Activated CD8-positive, alpha-beta T cell treated with anti-CD3 and anti-CD28 coated beads, Interleukin-2, amount 10 ng/mL, durations not matched to agents 7 days and 5 days (primary cell): Measurements from ENCODE around the gene HNRNPM. TPM values are rescaled to one million over a fixed set of nuclear protein-coding genes. Genes with fewer than 3 reads are reported as not detected.

Source experiments
- ATAC-seq: fragments of 150-1000 bp; cut with Tn5 transposase; one replicate; pipeline ENCODE4 v1.10.0; 2021; ENCODE audit warnings: moderate library complexity
- CTCF ChIA-PET: fragments of 350-600 bp; sonication (Branson Sonifier 250); formaldehyde crosslinking; loops from one replicate; lab custom pipeline; 2021; ENCODE audit warnings: antibody characterized with exemption; lab: Charles Lee
- POLR2A ChIA-PET: fragments of 350-600 bp; sonication (Branson Sonifier 250); formaldehyde crosslinking; loops from one replicate; lab custom pipeline; 2021; ENCODE audit warnings: antibody characterized with exemption; lab: Charles Lee
- DNase-seq: peaks from one replicate; pipeline ENCODE4 v3.0.0-alpha.2; 2020
- H3K27ac Mint-ChIP-seq: one replicate; pipeline ENCODE4 v1.8.0; 2021; ENCODE audit warnings: mild to moderate bottlenecking, mixed read lengths
- H3K27me3 Mint-ChIP-seq: one replicate; pipeline ENCODE4 v1.8.0; 2021; ENCODE audit warnings: low read depth, mixed read lengths
- H3K36me3 Mint-ChIP-seq: one replicate; pipeline ENCODE4 v1.8.0; 2021; ENCODE audit warnings: low read depth, mixed read lengths
- H3K4me1 Mint-ChIP-seq: one replicate; pipeline ENCODE4 v1.8.0; 2021; ENCODE audit warnings: low read depth, mixed read lengths
- H3K4me3 Mint-ChIP-seq: one replicate; pipeline ENCODE4 v1.8.0; 2021; ENCODE audit warnings: mild to moderate bottlenecking, mixed read lengths
- H3K9me3 Mint-ChIP-seq: one replicate; pipeline ENCODE4 v1.8.0; 2022; ENCODE audit warnings: mixed read lengths; ENCODE audit not compliant: insufficient read depth
- total RNA-seq, 2 experiments: library from RNA; stranded (reverse); gene quantifications; one replicate each; pipeline ENCODE4 v1.2.3, GENCODE V29; 2021

HNRNPM gene
- total RNA-seq, 2 experiments from 2014 or later = 283 to 291 TPM

DNA sequence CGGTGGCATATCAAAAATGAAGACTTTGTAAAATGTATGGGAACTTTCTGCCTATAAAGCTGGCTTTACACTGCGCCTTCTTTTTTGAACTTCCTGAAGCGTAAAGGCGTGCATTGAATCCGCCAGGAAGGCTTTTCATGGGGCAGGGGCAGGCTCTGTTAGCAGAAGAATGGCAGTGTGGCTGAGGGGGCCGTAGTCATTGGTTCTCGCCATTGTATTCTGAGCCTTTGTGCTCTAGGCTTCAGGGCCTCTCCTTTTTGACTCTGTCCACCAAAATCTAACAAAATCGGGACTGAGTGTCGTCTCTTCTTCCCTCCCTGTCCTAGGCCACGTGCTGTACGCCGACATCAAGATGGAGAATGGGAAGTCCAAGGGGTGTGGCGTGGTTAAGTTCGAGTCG is 43.6 kb downstream of the HNRNPM start:
- Mint-ChIP-seq H3K9me3 (no peaks in the 10 kb centered on the region), H3K4me3 (peak overlapping the region; percentile 35), H3K36me3 (peaks cover 59% of the 10 kb centered on the region), H3K27ac (peak overlapping the region; percentile 90), H3K4me1 (peaks cover 42% of the 10 kb centered on the region), H3K27me3 (no peaks in the 10 kb centered on the region)
- ChIA-PET CTCF (interaction anchor here (1.0 to 3.6 kb wide), 5 partner anchors 15 to 90 kb away, joined by 4 to 82 read pairs (median 16); partner anchors contain the start of genes MYO1F, PRAM1 and ZNF414), POLR2A (interaction anchor here (3.4 kb wide), 1 partner anchor 25 kb away, joined by 29 read pairs; the partner anchor contains the start of gene ZNF414)
- ATAC-seq (no peak), DNase-seq (no peak)

- ChIA-PET POLR2A (interaction anchor here (0.8 kb wide), 1 partner anchor 79 kb away, joined by 3 read pairs; no protein-coding TSS in a partner anchor), CTCF (no interaction called here)
- Mint-ChIP-seq H3K27ac (peak overlapping the region; percentile 43), H3K4me3 (no peak overlapping the region), H3K9me3 (no peaks in the 10 kb centered on the region), H3K36me3 (peaks cover 45% of the 10 kb centered on the region), H3K4me1 (peaks cover 53% of the 10 kb centered on the region), H3K27me3 (no peaks in the 10 kb centered on the region)
- no peak for ATAC-seq
- no peak for DNase-seq
These were observed 45.0 kb downstream of the HNRNPM start for GRCh38 chr19:8489561-8490394.

GRCh38 chr19:8490395-8490760 is 45.6 kb downstream of the HNRNPM start:
- H3K27me3 Mint-ChIP-seq = no peaks in the 10 kb centered on the region
- CTCF ChIA-PET = no interaction called here
- H3K36me3 Mint-ChIP-seq = peaks cover 39% of the 10 kb centered on the region
- POLR2A ChIA-PET = no interaction called here
- no peak for ATAC-seq
- H3K9me3 Mint-ChIP-seq = no peaks in the 10 kb centered on the region
- no peak overlapping the region for H3K27ac Mint-ChIP-seq
- H3K4me1 Mint-ChIP-seq = peaks cover 55% of the 10 kb centered on the region
- no peak for DNase-seq
- no peak overlapping the region for H3K4me3 Mint-ChIP-seq

DNA sequence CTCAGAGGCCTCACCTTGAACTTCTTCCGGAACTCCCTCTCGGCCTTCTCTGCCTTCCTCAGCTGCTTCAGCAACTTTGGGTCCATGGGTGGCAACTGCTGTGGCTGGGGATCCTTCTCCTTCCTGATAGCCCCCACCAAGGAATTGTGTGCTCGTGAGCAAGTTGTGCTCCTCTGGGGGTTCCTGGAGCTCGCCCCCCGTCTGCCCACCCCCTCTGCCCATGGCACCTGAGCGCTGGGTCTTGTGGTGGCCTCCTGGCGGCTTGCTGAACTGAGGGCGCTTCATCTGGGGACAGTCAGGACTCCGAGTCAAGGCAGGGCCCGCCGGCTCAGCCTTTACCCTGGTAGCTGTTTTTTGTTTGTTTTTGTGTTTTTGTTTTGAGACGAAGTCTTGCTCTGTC is 46.1 kb downstream of the HNRNPM start:
- POLR2A ChIA-PET = interaction anchor here (0.8 kb wide), 1 partner anchor 19 kb away, joined by 3 read pairs; no protein-coding TSS in a partner anchor
- Mint-ChIP-seq H3K27ac (peak overlapping the region; percentile 60), H3K36me3 (peaks cover 34% of the 10 kb centered on the region), H3K27me3 (no peaks in the 10 kb centered on the region), H3K9me3 (no peaks in the 10 kb centered on the region), H3K4me1 (peaks cover 60% of the 10 kb centered on the region), H3K4me3 (no peak overlapping the region)
- CTCF ChIA-PET = no interaction called here
- no peak for DNase-seq
- ATAC-seq = no peak

- Mint-ChIP-seq H3K4me1 (peaks cover 57% of the 10 kb centered on the region), H3K4me3 (no peak overlapping the region), H3K27ac (no peak overlapping the region), H3K9me3 (no peaks in the 10 kb centered on the region), H3K36me3 (peaks cover 28% of the 10 kb centered on the region), H3K27me3 (no peaks in the 10 kb centered on the region)
- no peak for ATAC-seq
- DNase-seq = no peak
- ChIA-PET CTCF (interaction anchor here (1.1 kb wide), 1 partner anchor 78 kb away, joined by 4 read pairs; the partner anchor contains the start of gene MARCHF2), POLR2A (interaction anchor here (0.8 kb wide), 1 partner anchor 20 kb away, joined by 3 read pairs; no protein-coding TSS in a partner anchor)
These were observed 46.8 kb downstream of the HNRNPM start for GRCh38 chr19:8491574-8491973.

- Mint-ChIP-seq H3K36me3 (peaks cover 4% of the 10 kb centered on the region), H3K27ac (peak overlapping the region; percentile 86), H3K27me3 (no peaks in the 10 kb centered on the region), H3K4me3 (no peak overlapping the region), H3K9me3 (no peaks in the 10 kb centered on the region), H3K4me1 (peaks cover 32% of the 10 kb centered on the region)
- peak; percentile 46 for DNase-seq
- ChIA-PET POLR2A (interaction anchor here (0.6 to 2.8 kb wide), 4 partner anchors 19 to 187 kb away, joined by 3 to 13 read pairs (median 4); partner anchors contain the start of gene ZNF414), CTCF (interaction anchor here (0.8 to 4.2 kb wide), 4 partner anchors 12 to 139 kb away, joined by 3 to 26 read pairs (median 14); partner anchors contain the start of gene MYO1F)
- ATAC-seq = peak; percentile 68
These were observed 49.4 kb downstream of the HNRNPM start for GRCh38 chr19:8494158-8494557.

- CTCF ChIA-PET = interaction anchor here (1.7 kb wide), 1 partner anchor 82 kb away, joined by 3 read pairs; no protein-coding TSS in a partner anchor
- POLR2A ChIA-PET = interaction anchor here (0.7 kb wide), 1 partner anchor 73 kb away, joined by 3 read pairs; no protein-coding TSS in a partner anchor
- Mint-ChIP-seq H3K27ac (no peak overlapping the region), H3K9me3 (no peaks in the 10 kb centered on the region), H3K36me3 (no peaks in the 10 kb centered on the region), H3K4me3 (no peak overlapping the region), H3K27me3 (no peaks in the 10 kb centered on the region), H3K4me1 (peaks cover 54% of the 10 kb centered on the region)
- ATAC-seq = no peak
- DNase-seq = no peak
These were observed 53.5 kb downstream of the HNRNPM start for GRCh38 chr19:8498295-8498694.

GRCh38 chr19:8499048-8499833 is 54.5 kb downstream of the HNRNPM start:
- CTCF ChIA-PET = interaction anchor here (1.7 kb wide), 1 partner anchor 82 kb away, joined by 3 read pairs; no protein-coding TSS in a partner anchor
- no peak for DNase-seq
- ATAC-seq = no peak
- POLR2A ChIA-PET = interaction anchor here (0.7 to 1.9 kb wide), 2 partner anchors 14 to 74 kb away, joined by 3 to 7 read pairs; partner anchors contain the start of gene ZNF414
- H3K27ac Mint-ChIP-seq = no peak overlapping the region
- H3K36me3 Mint-ChIP-seq = no peaks in the 10 kb centered on the region
- H3K9me3 Mint-ChIP-seq = no peaks in the 10 kb centered on the region
- H3K4me1 Mint-ChIP-seq = peaks cover 52% of the 10 kb centered on the region
- no peaks in the 10 kb centered on the region for H3K27me3 Mint-ChIP-seq
- H3K4me3 Mint-ChIP-seq = no peak overlapping the region

DNA sequence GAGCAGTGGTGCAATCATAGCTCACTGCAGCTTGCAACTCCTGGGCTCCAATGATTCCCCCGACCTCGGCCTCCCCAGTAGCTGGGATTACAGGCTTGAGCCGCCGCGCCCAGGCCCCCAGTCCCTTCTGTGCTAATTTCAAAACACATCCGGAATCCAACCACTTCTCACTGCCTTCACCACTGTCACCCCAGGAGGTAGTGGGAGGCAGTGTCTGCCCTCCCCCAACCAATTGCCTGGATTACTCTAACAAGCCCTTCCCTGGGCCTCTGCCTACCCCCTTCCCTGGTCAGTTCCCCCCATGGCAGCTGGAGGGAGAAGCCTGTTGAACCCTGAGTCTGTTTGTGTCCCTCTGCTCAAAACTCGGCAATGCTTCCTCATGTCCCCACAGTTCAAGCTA is 55.4 kb downstream of the HNRNPM start:
- Mint-ChIP-seq H3K9me3 (no peaks in the 10 kb centered on the region), H3K36me3 (no peaks in the 10 kb centered on the region), H3K4me3 (no peak overlapping the region), H3K27me3 (no peaks in the 10 kb centered on the region), H3K4me1 (peaks cover 47% of the 10 kb centered on the region), H3K27ac (peak overlapping the region; percentile 71)
- no peak for DNase-seq
- ChIA-PET CTCF (no interaction called here), POLR2A (interaction anchor here (1.9 kb wide), 1 partner anchor 13 kb away, joined by 7 read pairs; the partner anchor contains the start of gene ZNF414)
- no peak for ATAC-seq

GRCh38 chr19:8501516-8501915 is 56.7 kb downstream of the HNRNPM start:
- H3K27ac Mint-ChIP-seq = no peak overlapping the region
- no peaks in the 10 kb centered on the region for H3K27me3 Mint-ChIP-seq
- CTCF ChIA-PET = interaction anchor here (0.9 kb wide), 1 partner anchor 15 kb away, joined by 3 read pairs; no protein-coding TSS in a partner anchor
- DNase-seq = no peak
- no peak for ATAC-seq
- POLR2A ChIA-PET = no interaction called here
- H3K36me3 Mint-ChIP-seq = no peaks in the 10 kb centered on the region
- H3K9me3 Mint-ChIP-seq = no peaks in the 10 kb centered on the region
- no peak overlapping the region for H3K4me3 Mint-ChIP-seq
- H3K4me1 Mint-ChIP-seq = peaks cover 47% of the 10 kb centered on the region

DNA sequence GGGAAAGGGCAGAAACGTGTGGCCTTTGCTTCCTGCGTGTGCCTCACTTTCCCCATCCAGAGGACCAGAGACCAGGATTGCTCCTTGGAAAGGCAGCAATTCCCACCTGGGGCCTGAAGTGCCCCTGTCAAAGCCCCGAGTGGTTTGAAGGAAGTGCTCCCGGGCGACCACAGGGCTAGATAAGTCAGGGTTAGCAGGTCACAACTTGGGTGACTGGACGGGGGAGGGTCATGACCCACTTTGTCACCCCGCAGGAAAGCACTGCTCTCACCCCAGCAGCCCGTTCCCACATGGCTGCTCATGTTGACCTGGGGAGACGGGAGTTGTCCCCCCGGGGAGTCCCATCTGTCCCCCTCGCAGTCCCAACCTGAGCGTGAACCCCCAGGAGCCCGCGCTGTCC is 57.2 kb downstream of the HNRNPM start:
- H3K27me3 Mint-ChIP-seq = no peaks in the 10 kb centered on the region
- ATAC-seq (no peak), DNase-seq (no peak)
- ChIA-PET POLR2A (no interaction called here), CTCF (no interaction called here)
- H3K4me3 Mint-ChIP-seq = no peak overlapping the region
- no peak overlapping the region for H3K27ac Mint-ChIP-seq
- H3K9me3 Mint-ChIP-seq = no peaks in the 10 kb centered on the region
- peaks cover 50% of the 10 kb centered on the region for H3K4me1 Mint-ChIP-seq
- no peaks in the 10 kb centered on the region for H3K36me3 Mint-ChIP-seq
